Choroid plexus epithelial cell (primary cell): Measurements from ENCODE around the gene BAD.
A peak's percentile ranks its signal among the peaks of the same experiment; 100 is the strongest.

ENCODE experiments used
- DNase-seq: peaks from one replicate; pipeline ENCODE4 v3.0.0-alpha.2; 2010; ENCODE audit warnings: low read depth
- H3K4me3 ChIP-seq: 2 replicates; pipeline ENCODE4 v1.5.1; 2011; ENCODE audit warnings: low read depth, mild to moderate bottlenecking, control low read depth, low read length, moderate library complexity
- TF ChIP-seq, protein P1 (sequence below): conservative IDR thresholded peaks from 2 replicates; pipeline ENCODE4 v1.5.1; 2011; ENCODE audit warnings: low read depth, mild to moderate bottlenecking, control low read depth, inconsistent platforms, low read length, moderate library complexity

Gene BAD

DNA sequence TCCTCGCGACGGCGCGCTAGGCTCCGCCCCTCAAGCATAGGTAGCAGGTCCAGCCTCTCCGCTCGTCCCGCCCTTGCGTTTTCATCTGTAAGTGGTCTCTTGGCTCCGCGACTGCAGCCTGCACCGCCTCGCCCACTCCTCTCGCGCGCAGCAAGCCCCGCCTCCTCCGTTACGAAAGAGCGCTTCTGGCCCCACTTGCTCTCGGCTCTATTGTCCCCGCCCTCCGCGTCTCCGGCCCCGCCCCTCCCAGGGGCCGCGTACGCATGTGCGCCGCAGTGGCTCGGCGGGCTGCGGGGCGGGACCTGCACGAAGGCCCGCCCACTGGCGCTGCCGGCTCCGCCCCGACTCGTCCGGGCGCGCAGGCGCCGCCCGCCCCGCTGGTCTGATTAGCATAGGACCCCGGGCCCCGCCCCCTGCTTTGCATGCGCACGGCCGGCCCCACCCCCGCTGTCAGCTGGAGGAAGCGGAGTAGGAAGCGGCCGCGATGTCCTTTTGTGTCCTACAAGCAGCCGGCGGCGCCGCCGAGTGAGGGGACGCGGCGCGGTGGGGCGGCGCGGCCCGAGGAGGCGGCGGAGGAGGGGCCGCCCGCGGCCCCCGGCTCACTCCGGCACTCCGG is 20.7 kb upstream of the BAD start, which contains the start of gene ESRRA:
ESRRA (plus strand) TSS at position 450 of the 616 bp plus-strand sequence. CDS start 1,656 bp downstream, outside the sequence.
- TF ChIP-seq, protein P1, sequence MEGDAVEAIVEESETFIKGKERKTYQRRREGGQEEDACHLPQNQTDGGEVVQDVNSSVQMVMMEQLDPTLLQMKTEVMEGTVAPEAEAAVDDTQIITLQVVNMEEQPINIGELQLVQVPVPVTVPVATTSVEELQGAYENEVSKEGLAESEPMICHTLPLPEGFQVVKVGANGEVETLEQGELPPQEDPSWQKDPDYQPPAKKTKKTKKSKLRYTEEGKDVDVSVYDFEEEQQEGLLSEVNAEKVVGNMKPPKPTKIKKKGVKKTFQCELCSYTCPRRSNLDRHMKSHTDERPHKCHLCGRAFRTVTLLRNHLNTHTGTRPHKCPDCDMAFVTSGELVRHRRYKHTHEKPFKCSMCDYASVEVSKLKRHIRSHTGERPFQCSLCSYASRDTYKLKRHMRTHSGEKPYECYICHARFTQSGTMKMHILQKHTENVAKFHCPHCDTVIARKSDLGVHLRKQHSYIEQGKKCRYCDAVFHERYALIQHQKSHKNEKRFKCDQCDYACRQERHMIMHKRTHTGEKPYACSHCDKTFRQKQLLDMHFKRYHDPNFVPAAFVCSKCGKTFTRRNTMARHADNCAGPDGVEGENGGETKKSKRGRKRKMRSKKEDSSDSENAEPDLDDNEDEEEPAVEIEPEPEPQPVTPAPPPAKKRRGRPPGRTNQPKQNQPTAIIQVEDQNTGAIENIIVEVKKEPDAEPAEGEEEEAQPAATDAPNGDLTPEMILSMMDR = no peak
- peak; percentile 98 for DNase-seq
- H3K4me3 ChIP-seq = peak within 1 kb of the TSS; percentile 74

- peak overlapping the region; percentile 66 for H3K4me3 ChIP-seq
- TF ChIP-seq, protein P1 = peak; percentile 88
- peak; percentile 92 for DNase-seq
These were observed 20.0 kb upstream of the BAD start for GRCh38 chr11:64304316-64305072.

GRCh38 chr11:64304032-64304315 is 19.5 kb upstream of the BAD start:
- DNase-seq = no peak
- TF ChIP-seq, protein P1 = no peak
- H3K4me3 ChIP-seq = peak overlapping the region; percentile 66

- TF ChIP-seq, protein P1 = no peak
- H3K4me3 ChIP-seq = no peak overlapping the region
- DNase-seq = no peak
These were observed 18.9 kb upstream of the BAD start for GRCh38 chr11:64303109-64304031.

GRCh38 chr11:64299847-64300648 is 15.6 kb upstream of the BAD start, which contains the start of gene CATSPERZ:
Gene CATSPERZ, plus strand, starts transcription at chr11:64300358. Its CDS starts 53 bp downstream, at chr11:64300411.
- TF ChIP-seq, protein P1 = no peak
- DNase-seq = no peak
- H3K4me3 ChIP-seq = peak within 1 kb of the TSS; percentile 36
